ENCODE measurements around the gene ZCWPW2.

Gene ZCWPW2

DNA sequence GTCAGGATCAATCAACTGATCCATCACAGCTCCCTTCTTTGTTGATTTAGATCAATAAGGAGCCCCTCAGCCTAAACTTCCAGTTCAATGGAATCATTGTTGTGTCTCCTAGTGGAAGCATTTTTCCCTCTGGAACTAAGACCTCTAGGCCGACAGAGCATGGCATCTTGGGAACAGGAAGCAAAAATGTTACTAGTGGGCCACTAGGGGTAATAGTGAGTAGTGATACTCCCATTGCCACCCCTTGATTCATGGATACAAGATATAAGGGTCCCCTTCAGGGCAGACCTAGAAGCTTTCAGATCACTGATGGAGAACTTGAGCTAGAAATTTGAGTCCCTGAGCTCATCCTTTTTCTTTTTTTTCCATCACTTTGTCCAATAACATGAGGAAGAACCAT lies 40.5 kb downstream of the ZCWPW2 start:
- no CpG with 5 or more reads among the region's 1 CpG for WGBS (ENCODE audit: extremely low coverage, insufficient coverage, low lambda C conversion rate)
- no peak overlapping the region for H2AK5ac ChIP-seq (ENCODE audit: low read length)
- DNase-seq: peak; percentile 3
- no peak overlapping the region for H3K56ac ChIP-seq (ENCODE audit: low read length)
- no peak overlapping the region for H3K18ac ChIP-seq (ENCODE audit: low read length)
- H3K4me3 ChIP-seq (ENCODE audit: low read length): no peak overlapping the region
- no peaks in the 10 kb centered on the region for H3K79me1 ChIP-seq (ENCODE audit: low read length)
- no peaks in the 10 kb centered on the region for H3K27me3 ChIP-seq (ENCODE audit: insufficient read depth, low read length, poor library complexity)
- H4K5ac ChIP-seq (ENCODE audit: low read length): no peak overlapping the region
- no peak overlapping the region for H3K23ac ChIP-seq (ENCODE audit: low read length)
- no peak overlapping the region for H4K8ac ChIP-seq (ENCODE audit: low read depth, low read length)
- H3K79me2 ChIP-seq (ENCODE audit: control insufficient read depth, insufficient read depth, low read length): no peaks in the 10 kb centered on the region
- no peak overlapping the region for H3K27ac ChIP-seq (ENCODE audit: low read depth, low read length)
- H2BK15ac ChIP-seq (replicated peaks; ENCODE audit: low read depth): no peak overlapping the region
- H3K9ac ChIP-seq (ENCODE audit: low read length): no peak overlapping the region
- H2BK5ac ChIP-seq (ENCODE audit: low read length): no peak overlapping the region
- H3K4me1 ChIP-seq (ENCODE audit: control insufficient read depth, low read depth, low read length): no peaks in the 10 kb centered on the region
- H3K4ac ChIP-seq (ENCODE audit: low read depth, low read length): no peak overlapping the region
- no peaks in the 10 kb centered on the region for H3K36me3 ChIP-seq (ENCODE audit: control insufficient read depth, insufficient read depth, low read length)
- H2BK120ac ChIP-seq (ENCODE audit: low read depth, low read length): no peak overlapping the region
- no peak overlapping the region for H3K4me2 ChIP-seq (ENCODE audit: low read length)

DNA sequence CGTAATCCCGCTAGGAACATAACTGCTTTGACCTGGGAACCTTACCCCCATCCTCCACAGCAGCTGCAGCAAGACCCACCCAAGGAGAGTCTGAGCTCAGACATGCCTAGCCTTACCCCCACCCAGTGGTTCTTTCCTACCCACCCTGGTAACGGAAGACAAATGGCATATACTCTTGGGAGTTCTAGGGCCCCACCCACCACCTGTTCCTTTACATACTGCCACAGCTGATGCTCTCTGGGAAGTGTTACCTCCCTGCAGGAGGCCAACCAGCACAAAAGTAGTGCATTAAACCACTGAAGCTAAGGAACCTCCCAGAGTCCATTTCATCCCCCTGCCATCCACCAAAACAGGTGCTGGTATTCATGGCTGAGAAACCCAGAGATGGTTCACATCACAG lies 50.7 kb downstream of the ZCWPW2 start:
- Histone ChIP-seq H3K36me3 (ENCODE audit: control insufficient read depth, insufficient read depth, low read length) (no peaks in the 10 kb centered on the region), H3K27ac (ENCODE audit: low read depth, low read length) (no peak overlapping the region), H2BK15ac (replicated peaks; ENCODE audit: low read depth) (no peak overlapping the region), H3K79me2 (ENCODE audit: control insufficient read depth, insufficient read depth, low read length) (no peaks in the 10 kb centered on the region), H3K27me3 (ENCODE audit: insufficient read depth, low read length, poor library complexity) (no peaks in the 10 kb centered on the region), H3K4me1 (ENCODE audit: control insufficient read depth, low read depth, low read length) (no peaks in the 10 kb centered on the region), H3K23ac (ENCODE audit: low read length) (no peak overlapping the region), H3K4me2 (ENCODE audit: low read length) (no peak overlapping the region), H4K8ac (ENCODE audit: low read depth, low read length) (no peak overlapping the region), H4K5ac (ENCODE audit: low read length) (no peak overlapping the region), H3K4ac (ENCODE audit: low read depth, low read length) (no peak overlapping the region), H2BK120ac (ENCODE audit: low read depth, low read length) (no peak overlapping the region), H3K4me3 (ENCODE audit: low read length) (no peak overlapping the region), H2BK5ac (ENCODE audit: low read length) (no peak overlapping the region), H3K18ac (ENCODE audit: low read length) (no peak overlapping the region), H3K9ac (ENCODE audit: low read length) (no peak overlapping the region), H2AK5ac (ENCODE audit: low read length) (no peak overlapping the region), H3K79me1 (ENCODE audit: low read length) (no peaks in the 10 kb centered on the region), H3K56ac (ENCODE audit: low read length) (no peak overlapping the region)
- no peak for DNase-seq
- no CpG with 5 or more reads among the region's 3 CpGs for WGBS (ENCODE audit: extremely low coverage, insufficient coverage, low lambda C conversion rate)

DNA sequence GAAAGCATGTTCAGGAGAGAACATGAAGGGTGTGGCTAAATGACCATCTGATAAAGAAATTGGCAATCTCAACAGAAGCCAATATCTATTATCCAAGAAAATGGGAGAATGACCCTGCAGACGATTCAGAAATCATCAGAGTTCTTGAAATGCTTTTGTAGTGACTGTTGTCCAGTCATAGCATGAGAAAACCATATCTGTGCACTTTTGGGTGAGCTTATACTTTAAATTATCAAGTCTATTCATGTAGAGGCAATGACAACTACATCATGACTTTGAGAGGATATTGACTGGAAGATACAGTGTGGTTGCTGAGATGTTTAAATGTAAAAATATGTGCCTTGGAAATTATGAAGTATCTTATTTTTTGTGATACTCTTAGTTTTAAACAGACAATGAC lies 57.7 kb downstream of the ZCWPW2 start:
- Histone ChIP-seq H3K4me1 (ENCODE audit: control insufficient read depth, low read depth, low read length) (no peaks in the 10 kb centered on the region), H3K23ac (ENCODE audit: low read length) (no peak overlapping the region), H3K79me1 (ENCODE audit: low read length) (no peaks in the 10 kb centered on the region), H4K5ac (ENCODE audit: low read length) (no peak overlapping the region), H3K27me3 (ENCODE audit: insufficient read depth, low read length, poor library complexity) (no peaks in the 10 kb centered on the region), H2AK5ac (ENCODE audit: low read length) (no peak overlapping the region), H3K4me2 (ENCODE audit: low read length) (no peak overlapping the region), H3K4me3 (ENCODE audit: low read length) (no peak overlapping the region), H3K4ac (ENCODE audit: low read depth, low read length) (no peak overlapping the region), H2BK120ac (ENCODE audit: low read depth, low read length) (no peak overlapping the region), H3K79me2 (ENCODE audit: control insufficient read depth, insufficient read depth, low read length) (no peaks in the 10 kb centered on the region), H3K36me3 (ENCODE audit: control insufficient read depth, insufficient read depth, low read length) (no peaks in the 10 kb centered on the region), H3K56ac (ENCODE audit: low read length) (no peak overlapping the region), H2BK5ac (ENCODE audit: low read length) (no peak overlapping the region), H2BK15ac (replicated peaks; ENCODE audit: low read depth) (no peak overlapping the region), H3K27ac (ENCODE audit: low read depth, low read length) (no peak overlapping the region), H4K8ac (ENCODE audit: low read depth, low read length) (no peak overlapping the region), H3K18ac (ENCODE audit: low read length) (no peak overlapping the region), H3K9ac (ENCODE audit: low read length) (no peak overlapping the region)
- no peak for DNase-seq
- WGBS (ENCODE audit: extremely low coverage, insufficient coverage, low lambda C conversion rate): no CpG with 5 or more reads among the region's 1 CpG

DNA sequence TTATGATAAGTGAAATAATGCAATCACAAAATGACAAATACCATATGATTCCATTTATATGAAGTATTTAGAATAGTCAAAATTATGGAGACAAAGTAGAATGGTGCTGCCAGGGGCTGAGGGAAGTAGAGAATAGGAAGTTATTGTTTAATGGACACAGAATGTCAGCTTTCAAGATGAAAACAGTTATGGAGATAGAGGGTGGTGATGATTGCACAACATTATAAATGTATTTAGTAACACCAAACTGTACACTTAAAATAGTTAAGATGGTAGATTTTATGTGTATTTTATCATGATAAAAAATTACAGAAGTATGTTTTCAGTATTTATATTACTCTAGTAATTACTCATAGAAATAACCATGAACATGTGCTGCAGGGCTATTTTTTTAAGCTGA lies 100.9 kb downstream of the ZCWPW2 start:
- Histone ChIP-seq H3K4ac (ENCODE audit: low read depth, low read length) (no peak overlapping the region), H4K8ac (ENCODE audit: low read depth, low read length) (no peak overlapping the region), H2BK15ac (replicated peaks; ENCODE audit: low read depth) (no peak overlapping the region), H3K79me1 (ENCODE audit: low read length) (no peaks in the 10 kb centered on the region), H3K36me3 (ENCODE audit: control insufficient read depth, insufficient read depth, low read length) (no peaks in the 10 kb centered on the region), H3K18ac (ENCODE audit: low read length) (no peak overlapping the region), H3K4me3 (ENCODE audit: low read length) (no peak overlapping the region), H3K79me2 (ENCODE audit: control insufficient read depth, insufficient read depth, low read length) (no peaks in the 10 kb centered on the region), H3K4me1 (ENCODE audit: control insufficient read depth, low read depth, low read length) (no peaks in the 10 kb centered on the region), H2AK5ac (ENCODE audit: low read length) (no peak overlapping the region), H3K23ac (ENCODE audit: low read length) (no peak overlapping the region), H4K5ac (ENCODE audit: low read length) (no peak overlapping the region), H3K27me3 (ENCODE audit: insufficient read depth, low read length, poor library complexity) (no peaks in the 10 kb centered on the region), H3K9ac (ENCODE audit: low read length) (no peak overlapping the region), H2BK5ac (ENCODE audit: low read length) (no peak overlapping the region), H3K56ac (ENCODE audit: low read length) (no peak overlapping the region), H2BK120ac (ENCODE audit: low read depth, low read length) (no peak overlapping the region), H3K4me2 (ENCODE audit: low read length) (no peak overlapping the region), H3K27ac (ENCODE audit: low read depth, low read length) (no peak overlapping the region)
- no peak for DNase-seq

DNA sequence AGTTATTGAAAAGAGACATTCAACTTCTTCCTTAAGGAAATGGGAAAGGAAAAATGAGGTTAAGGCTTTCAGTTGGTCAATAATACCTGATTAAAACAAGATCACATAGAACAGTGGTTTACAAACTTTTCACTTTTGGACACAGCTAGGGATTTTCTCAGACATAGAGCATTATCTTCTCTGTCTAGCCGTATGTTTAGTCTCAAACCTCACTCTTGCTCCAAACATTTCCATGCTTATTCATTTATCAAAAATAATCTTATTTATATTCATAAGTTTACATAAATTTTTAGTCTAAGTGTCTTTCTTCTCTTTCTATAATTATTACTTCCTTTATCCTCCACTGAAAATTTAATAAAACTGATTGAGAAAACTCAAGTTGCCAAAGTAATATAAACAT lies 114.3 kb downstream of the ZCWPW2 start:
- no peak overlapping the region for H3K4me3 ChIP-seq (ENCODE audit: low read length)
- no peaks in the 10 kb centered on the region for H3K27me3 ChIP-seq (ENCODE audit: insufficient read depth, low read length, poor library complexity)
- DNase-seq: no peak
- H3K27ac ChIP-seq (ENCODE audit: low read depth, low read length): no peak overlapping the region
- peaks cover 2% of the 10 kb centered on the region for H3K4me1 ChIP-seq (ENCODE audit: control insufficient read depth, low read depth, low read length)
- no peak overlapping the region for H4K5ac ChIP-seq (ENCODE audit: low read length)
- H4K8ac ChIP-seq (ENCODE audit: low read depth, low read length): no peak overlapping the region
- WGBS (ENCODE audit: extremely low coverage, insufficient coverage, low lambda C conversion rate): no CpG with 5 or more reads among the region's 1 CpG
- H3K56ac ChIP-seq (ENCODE audit: low read length): no peak overlapping the region
- no peak overlapping the region for H3K4me2 ChIP-seq (ENCODE audit: low read length)
- no peak overlapping the region for H3K9ac ChIP-seq (ENCODE audit: low read length)
- no peak overlapping the region for H2AK5ac ChIP-seq (ENCODE audit: low read length)
- H2BK5ac ChIP-seq (ENCODE audit: low read length): no peak overlapping the region
- H3K79me2 ChIP-seq (ENCODE audit: control insufficient read depth, insufficient read depth, low read length): no peaks in the 10 kb centered on the region
- H2BK15ac ChIP-seq (replicated peaks; ENCODE audit: low read depth): no peak overlapping the region
- no peak overlapping the region for H3K4ac ChIP-seq (ENCODE audit: low read depth, low read length)
- no peak overlapping the region for H3K23ac ChIP-seq (ENCODE audit: low read length)
- no peaks in the 10 kb centered on the region for H3K79me1 ChIP-seq (ENCODE audit: low read length)
- no peak overlapping the region for H2BK120ac ChIP-seq (ENCODE audit: low read depth, low read length)
- H3K18ac ChIP-seq (ENCODE audit: low read length): no peak overlapping the region
- no peaks in the 10 kb centered on the region for H3K36me3 ChIP-seq (ENCODE audit: control insufficient read depth, insufficient read depth, low read length)

DNA sequence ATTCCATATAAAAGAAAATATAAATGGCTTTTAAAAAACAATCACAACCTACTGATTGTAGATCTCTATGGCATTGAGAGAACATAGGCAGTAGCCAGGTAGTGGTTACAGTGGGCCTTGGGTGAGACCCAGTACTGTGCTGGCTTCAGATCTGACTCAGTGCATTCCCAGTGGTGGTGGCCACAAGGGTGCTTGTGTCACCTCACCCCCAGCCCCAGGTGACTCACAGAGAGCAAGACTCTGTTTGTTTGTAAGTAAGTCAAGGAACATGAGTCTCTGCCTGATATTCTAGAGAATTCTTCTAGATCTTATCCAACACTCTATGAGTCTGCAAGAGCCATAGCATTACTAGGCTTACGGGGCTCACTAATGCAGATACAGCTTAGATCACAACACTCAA lies 118.9 kb downstream of the ZCWPW2 start:
- no peak overlapping the region for H3K18ac ChIP-seq (ENCODE audit: low read length)
- WGBS (ENCODE audit: extremely low coverage, insufficient coverage, low lambda C conversion rate): no CpG with 5 or more reads among the region's 1 CpG
- DNase-seq: peak; percentile 9
- H2AK5ac ChIP-seq (ENCODE audit: low read length): no peak overlapping the region
- H3K27ac ChIP-seq (ENCODE audit: low read depth, low read length): no peak overlapping the region
- no peaks in the 10 kb centered on the region for H3K79me1 ChIP-seq (ENCODE audit: low read length)
- no peak overlapping the region for H3K4me2 ChIP-seq (ENCODE audit: low read length)
- no peak overlapping the region for H2BK5ac ChIP-seq (ENCODE audit: low read length)
- H3K4ac ChIP-seq (ENCODE audit: low read depth, low read length): no peak overlapping the region
- H3K27me3 ChIP-seq (ENCODE audit: insufficient read depth, low read length, poor library complexity): no peaks in the 10 kb centered on the region
- H3K36me3 ChIP-seq (ENCODE audit: control insufficient read depth, insufficient read depth, low read length): no peaks in the 10 kb centered on the region
- H3K23ac ChIP-seq (ENCODE audit: low read length): no peak overlapping the region
- H3K56ac ChIP-seq (ENCODE audit: low read length): no peak overlapping the region
- H3K4me1 ChIP-seq (ENCODE audit: control insufficient read depth, low read depth, low read length): no peaks in the 10 kb centered on the region
- no peak overlapping the region for H2BK15ac ChIP-seq (replicated peaks; ENCODE audit: low read depth)
- H2BK120ac ChIP-seq (ENCODE audit: low read depth, low read length): no peak overlapping the region
- H3K4me3 ChIP-seq (ENCODE audit: low read length): no peak overlapping the region
- H3K9ac ChIP-seq (ENCODE audit: low read length): no peak overlapping the region
- no peak overlapping the region for H4K8ac ChIP-seq (ENCODE audit: low read depth, low read length)
- no peak overlapping the region for H4K5ac ChIP-seq (ENCODE audit: low read length)
- H3K79me2 ChIP-seq (ENCODE audit: control insufficient read depth, insufficient read depth, low read length): no peaks in the 10 kb centered on the region
